Endodermal cell (in vitro differentiated cells): ENCODE measurements around the gene IQGAP2. TPM values are rescaled to one million over a fixed set of nuclear protein-coding genes. Genes with fewer than 3 reads are reported as not detected.

Experiments
- DNase-seq: peaks from one replicate; pipeline ENCODE4 v3.0.0-alpha.2; 2017
- H3K27ac ChIP-seq: 2 replicates; pipeline ENCODE4 v1.5.1; 2013; ENCODE audit warnings: mild to moderate bottlenecking, low read depth, low read length, moderate library complexity
- H3K27me3 ChIP-seq: 2 replicates; pipeline ENCODE4 v1.6.1; 2013; ENCODE audit warnings: mild to moderate bottlenecking, low read length, moderate library complexity; ENCODE audit not compliant: insufficient read depth, control insufficient read depth, poor library complexity, severe bottlenecking
- H3K36me3 ChIP-seq: 2 replicates; pipeline ENCODE4 v1.7.0; 2013; ENCODE audit warnings: mild to moderate bottlenecking, low read length, moderate library complexity; ENCODE audit not compliant: control insufficient read depth, insufficient read depth
- H3K4me1 ChIP-seq: one replicate; pipeline ENCODE4 v1.7.0; 2013; ENCODE audit warnings: low read length; ENCODE audit not compliant: control insufficient read depth, insufficient read depth
- H3K4me3 ChIP-seq: 2 replicates; pipeline ENCODE4 v1.5.1; 2013; ENCODE audit warnings: mild to moderate bottlenecking, low read length, moderate library complexity
- H3K9ac ChIP-seq: 2 replicates; pipeline ENCODE4 v1.6.1; 2013; ENCODE audit warnings: mild to moderate bottlenecking, low read length, moderate library complexity; ENCODE audit not compliant: poor library complexity, severe bottlenecking; ENCODE audit errors: extremely low read depth
- H3K9me3 ChIP-seq: 2 replicates; pipeline ENCODE4 v1.6.1; 2013; ENCODE audit warnings: mild to moderate bottlenecking, low read length, moderate library complexity; ENCODE audit not compliant: control insufficient read depth
- H3K27ac Mint-ChIP-seq: 2 replicates; pipeline ENCODE4 v1.8.0; 2020; ENCODE audit warnings: mixed read lengths
- H3K27me3 Mint-ChIP-seq: 2 replicates; pipeline ENCODE4 v1.8.0; 2021; ENCODE audit warnings: mild to moderate bottlenecking, mixed read lengths; ENCODE audit not compliant: insufficient read depth
- H3K36me3 Mint-ChIP-seq: 2 replicates; pipeline ENCODE4 v1.8.0; 2020; ENCODE audit warnings: low read depth, mixed read lengths
- H3K4me1 Mint-ChIP-seq: 2 replicates; pipeline ENCODE4 v1.8.0; 2020; ENCODE audit warnings: mixed read lengths
- H3K4me3 Mint-ChIP-seq: 2 replicates; pipeline ENCODE4 v1.8.0; 2020; ENCODE audit warnings: mild to moderate bottlenecking, moderate library complexity, mixed read lengths
- H3K9me3 Mint-ChIP-seq: 2 replicates; pipeline ENCODE4 v1.8.0; 2020; ENCODE audit warnings: mild to moderate bottlenecking, mixed read lengths
- WGBS, 2 experiments: methylation state at CpG; one replicate each; pipeline versions ENCODE4 v1.1.5 to v1.1.7; 2013; ENCODE audit warnings: missing lambda C conversion rate in 2 of 2, mixed read lengths in 1 of 2; ENCODE audit not compliant: insufficient coverage in 1 of 2, insufficient read length in 1 of 2; 5-methylcytosine and 5-hydroxymethylcytosine counted together
- total RNA-seq, 2 donors: library from RNA; stranded (reverse); fragmentation: NEBNext Ultra II Directional in 1 of 2; extraction: Animal tissue kit (Norgen Biotek cat#: 25700) in 1 of 2; gene quantifications; 2 replicates in 1 of 2; 3 replicates in 1 of 2; pipeline ENCODE4 v1.2.1, GENCODE V29; 2021
- TF ChIP-seq, protein P1 (sequence below): fragments of 200-600 bp; sonication (generic); conservative IDR thresholded peaks from 2 replicates; pipeline ENCODE4 v1.5.0; 2021; ENCODE audit warnings: antibody characterized with exemption, mild to moderate bottlenecking

IQGAP2 gene
- total RNA-seq, 2 donors from 2014 or later = 8.3 to 19.4 TPM

DNA sequence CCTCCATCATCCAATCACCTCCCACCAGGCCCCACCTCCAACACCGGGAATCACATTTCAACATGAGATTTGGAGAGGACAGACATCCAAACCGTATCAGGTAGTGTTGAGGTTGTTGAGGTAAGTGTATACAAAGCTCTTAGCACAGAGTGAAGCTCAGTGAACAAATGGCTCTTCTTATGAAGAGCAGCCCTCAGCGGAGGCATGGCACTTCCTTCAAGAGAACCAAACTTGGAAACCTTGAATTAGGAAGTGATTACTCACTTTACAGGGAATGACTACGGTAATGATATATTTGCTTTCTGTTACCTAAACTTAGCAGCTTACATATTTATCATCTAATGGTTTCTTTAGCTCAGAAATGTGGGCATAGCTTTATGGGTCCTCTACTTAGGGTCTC lies 92.8 kb downstream of the IQGAP2 start:
- H3K27me3 ChIP-seq = peaks cover 38% of the 10 kb centered on the region
- H3K4me1 ChIP-seq = peaks cover 3% of the 10 kb centered on the region
- no peak overlapping the region for H3K4me3 ChIP-seq
- no peak overlapping the region for H3K4me3 Mint-ChIP-seq
- no peak overlapping the region for H3K27ac Mint-ChIP-seq
- H3K36me3 ChIP-seq = no peaks in the 10 kb centered on the region
- H3K9ac ChIP-seq = no peak overlapping the region
- no peaks in the 10 kb centered on the region for H3K36me3 Mint-ChIP-seq
- TF ChIP-seq, protein P1, sequence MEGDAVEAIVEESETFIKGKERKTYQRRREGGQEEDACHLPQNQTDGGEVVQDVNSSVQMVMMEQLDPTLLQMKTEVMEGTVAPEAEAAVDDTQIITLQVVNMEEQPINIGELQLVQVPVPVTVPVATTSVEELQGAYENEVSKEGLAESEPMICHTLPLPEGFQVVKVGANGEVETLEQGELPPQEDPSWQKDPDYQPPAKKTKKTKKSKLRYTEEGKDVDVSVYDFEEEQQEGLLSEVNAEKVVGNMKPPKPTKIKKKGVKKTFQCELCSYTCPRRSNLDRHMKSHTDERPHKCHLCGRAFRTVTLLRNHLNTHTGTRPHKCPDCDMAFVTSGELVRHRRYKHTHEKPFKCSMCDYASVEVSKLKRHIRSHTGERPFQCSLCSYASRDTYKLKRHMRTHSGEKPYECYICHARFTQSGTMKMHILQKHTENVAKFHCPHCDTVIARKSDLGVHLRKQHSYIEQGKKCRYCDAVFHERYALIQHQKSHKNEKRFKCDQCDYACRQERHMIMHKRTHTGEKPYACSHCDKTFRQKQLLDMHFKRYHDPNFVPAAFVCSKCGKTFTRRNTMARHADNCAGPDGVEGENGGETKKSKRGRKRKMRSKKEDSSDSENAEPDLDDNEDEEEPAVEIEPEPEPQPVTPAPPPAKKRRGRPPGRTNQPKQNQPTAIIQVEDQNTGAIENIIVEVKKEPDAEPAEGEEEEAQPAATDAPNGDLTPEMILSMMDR = no peak
- WGBS, 2 experiments = 95 to 98% methylated on average over 3 to 4 of the region's 4 CpGs
- H3K9me3 Mint-ChIP-seq = no peaks in the 10 kb centered on the region
- no peak for DNase-seq
- no peaks in the 10 kb centered on the region for H3K9me3 ChIP-seq
- peaks cover 45% of the 10 kb centered on the region for H3K4me1 Mint-ChIP-seq
- peaks cover 54% of the 10 kb centered on the region for H3K27me3 Mint-ChIP-seq
- no peak overlapping the region for H3K27ac ChIP-seq

DNA sequence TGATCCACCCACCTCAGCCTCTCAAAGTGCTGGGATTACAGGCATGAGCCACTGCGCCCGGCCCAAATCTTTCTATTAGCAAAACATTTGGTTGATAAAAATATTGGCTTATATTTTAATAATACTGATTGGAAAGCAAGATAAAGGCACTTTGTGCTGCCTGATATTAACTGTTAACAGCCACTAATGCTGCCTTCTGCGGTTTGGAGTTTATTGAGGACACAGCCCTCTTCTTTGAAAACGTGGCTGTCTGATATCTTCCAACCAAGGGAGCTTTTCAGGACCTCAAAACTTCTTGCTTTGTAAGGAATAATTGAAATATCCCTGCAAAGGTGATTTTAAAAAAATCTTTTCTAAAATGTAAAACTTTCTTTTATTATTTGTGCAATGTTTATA lies 94.0 kb downstream of the IQGAP2 start:
- Mint-ChIP-seq H3K4me3 (no peak overlapping the region), H3K36me3 (no peaks in the 10 kb centered on the region), H3K4me1 (peaks cover 39% of the 10 kb centered on the region), H3K27me3 (peaks cover 55% of the 10 kb centered on the region), H3K27ac (no peak overlapping the region), H3K9me3 (no peaks in the 10 kb centered on the region)
- Histone ChIP-seq H3K9me3 (no peaks in the 10 kb centered on the region), H3K36me3 (no peaks in the 10 kb centered on the region), H3K4me1 (peaks cover 3% of the 10 kb centered on the region), H3K9ac (no peak overlapping the region), H3K4me3 (no peak overlapping the region), H3K27ac (no peak overlapping the region), H3K27me3 (peaks cover 49% of the 10 kb centered on the region)
- DNase-seq = no peak
- WGBS, 2 experiments = 90 to 91% methylated on average over 1 to 4 of the region's 4 CpGs
- TF ChIP-seq, protein P1 = no peak

DNA sequence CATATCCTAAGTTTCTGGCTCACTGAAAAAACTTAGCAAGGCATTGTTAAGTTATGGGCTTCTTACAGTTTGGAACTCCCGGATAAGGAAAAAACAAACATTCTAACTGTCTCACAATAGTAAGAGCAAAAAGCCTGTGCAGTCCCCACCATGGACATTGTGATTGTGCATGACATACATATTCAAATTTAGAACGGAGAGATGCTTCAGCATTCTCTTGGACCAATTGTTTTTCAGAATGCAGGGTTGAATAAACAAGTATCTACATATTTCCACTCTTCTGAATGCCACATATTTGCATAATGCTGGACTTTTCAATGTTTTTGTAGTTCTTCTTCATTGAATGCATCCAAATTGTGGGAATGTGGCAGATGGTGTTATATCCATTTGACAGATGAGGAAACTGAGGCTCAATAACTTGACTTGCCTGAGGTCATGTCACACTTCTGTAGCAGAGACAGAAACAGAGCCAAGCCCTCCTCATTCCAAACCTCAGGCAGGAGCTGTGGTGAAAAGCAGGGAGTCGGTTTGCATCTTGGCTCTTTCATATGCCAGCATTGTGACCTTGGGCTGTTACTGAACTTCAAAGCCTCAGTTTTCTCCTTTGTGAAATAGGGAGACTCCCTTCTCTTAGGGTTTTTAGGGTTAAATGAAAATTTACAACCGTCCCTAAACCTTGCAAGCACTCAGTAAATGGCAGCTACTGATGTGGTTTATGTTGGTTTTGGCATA lies 95.1 kb downstream of the IQGAP2 start:
- peaks cover 58% of the 10 kb centered on the region for H3K27me3 Mint-ChIP-seq
- 63 to 78% methylated on average over 2 to 4 of the region's 4 CpGs for WGBS, 2 experiments
- H3K27me3 ChIP-seq = peaks cover 60% of the 10 kb centered on the region
- no peak overlapping the region for H3K4me3 ChIP-seq
- H3K27ac ChIP-seq = no peak overlapping the region
- peaks cover 28% of the 10 kb centered on the region for H3K4me1 Mint-ChIP-seq
- no peaks in the 10 kb centered on the region for H3K9me3 Mint-ChIP-seq
- no peak overlapping the region for H3K9ac ChIP-seq
- TF ChIP-seq, protein P1 = no peak
- no peak overlapping the region for H3K4me3 Mint-ChIP-seq
- H3K9me3 ChIP-seq = no peaks in the 10 kb centered on the region
- no peaks in the 10 kb centered on the region for H3K36me3 ChIP-seq
- DNase-seq = no peak
- H3K4me1 ChIP-seq = no peaks in the 10 kb centered on the region
- no peaks in the 10 kb centered on the region for H3K36me3 Mint-ChIP-seq
- H3K27ac Mint-ChIP-seq = no peak overlapping the region
